Measurements from ENCODE around the gene SLC9A5.

Gene SLC9A5

DNA sequence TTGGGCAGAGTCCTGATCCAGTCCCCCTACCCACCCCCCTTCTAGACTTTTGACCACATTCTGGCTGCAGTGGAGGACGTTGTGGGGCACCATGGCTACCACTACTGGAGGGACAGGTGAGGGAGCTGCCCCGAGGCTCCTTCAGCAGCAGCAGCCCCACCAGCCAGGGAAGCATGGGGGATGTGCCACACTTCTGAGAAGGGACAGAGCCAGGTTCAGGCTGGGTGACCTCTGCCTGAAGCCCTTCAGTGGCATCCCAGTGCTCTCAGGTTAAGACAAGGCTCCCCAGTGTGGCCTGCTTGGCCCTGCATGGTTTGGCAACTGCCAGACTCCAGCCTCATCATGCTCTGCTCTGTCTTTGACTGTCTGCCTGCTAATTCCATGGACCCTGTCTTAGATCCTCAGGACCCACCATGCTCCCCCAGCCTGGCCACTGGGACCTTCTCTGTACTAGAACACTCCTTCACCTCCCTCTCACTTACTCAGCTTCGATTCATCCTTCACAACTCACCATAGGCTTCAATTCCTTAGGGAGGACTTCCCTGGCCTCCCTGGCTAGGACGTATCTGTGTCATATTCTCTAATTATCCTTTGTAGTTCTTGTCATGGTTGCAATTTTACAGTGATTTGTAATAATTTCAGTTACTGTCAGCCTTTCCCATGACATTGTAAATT, 8.8 kb downstream of the SLC9A5 start:
- no peak for DNase-seq

DNA sequence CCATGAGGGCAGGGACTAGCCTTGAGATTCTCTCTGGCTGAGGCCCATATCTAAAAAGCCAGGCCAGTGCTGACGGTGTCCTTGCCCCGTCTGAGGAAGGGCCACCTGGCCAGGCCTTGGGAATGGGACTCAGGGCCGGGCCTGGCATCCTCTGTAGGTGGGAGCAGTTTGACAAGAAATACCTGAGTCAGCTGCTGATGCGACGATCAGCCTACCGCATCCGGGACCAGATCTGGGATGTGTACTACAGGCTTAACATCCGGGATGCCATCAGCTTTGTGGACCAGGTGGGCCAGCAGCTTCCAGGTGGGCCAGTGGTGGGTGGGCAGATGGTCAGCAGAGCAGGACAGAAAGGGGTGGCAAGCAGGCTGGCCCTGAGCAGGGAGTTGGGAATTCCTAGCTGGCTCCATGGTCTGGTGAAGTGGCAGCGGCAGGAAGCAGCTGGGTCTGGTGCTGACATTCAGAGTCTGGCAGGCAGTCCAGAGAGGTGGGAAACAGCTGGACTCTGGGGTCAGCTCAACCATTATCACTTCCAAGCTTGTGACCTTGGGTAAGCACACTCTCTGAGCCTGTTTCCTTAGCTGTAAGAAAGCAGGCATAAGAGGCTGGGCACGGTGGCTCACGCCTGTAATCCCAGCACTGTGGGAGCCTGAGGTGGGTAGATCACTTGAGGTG, 9.5 kb downstream of the SLC9A5 start:
- no peak for DNase-seq

DNA sequence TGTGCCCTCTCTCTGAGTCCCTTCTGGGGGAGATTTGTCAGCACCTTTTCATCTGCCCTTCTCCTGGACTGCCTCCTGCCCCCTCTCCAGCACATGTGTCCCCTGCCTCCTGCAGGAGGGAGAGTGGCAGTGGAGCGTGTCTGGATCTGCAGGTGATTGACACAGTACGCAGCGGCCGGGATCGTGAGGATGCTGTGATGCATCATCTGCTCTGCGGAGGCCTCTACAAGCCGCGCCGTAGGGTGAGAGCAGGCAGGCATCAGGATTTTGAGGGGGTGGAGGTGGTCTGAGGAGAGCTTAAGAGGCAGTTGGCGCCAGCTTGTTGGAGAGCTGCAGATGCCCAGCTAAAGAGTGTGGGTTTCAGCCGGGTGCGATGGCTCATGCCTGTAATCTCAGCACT, 10.9 kb downstream of the SLC9A5 start:
- DNase-seq = no peak

DNA sequence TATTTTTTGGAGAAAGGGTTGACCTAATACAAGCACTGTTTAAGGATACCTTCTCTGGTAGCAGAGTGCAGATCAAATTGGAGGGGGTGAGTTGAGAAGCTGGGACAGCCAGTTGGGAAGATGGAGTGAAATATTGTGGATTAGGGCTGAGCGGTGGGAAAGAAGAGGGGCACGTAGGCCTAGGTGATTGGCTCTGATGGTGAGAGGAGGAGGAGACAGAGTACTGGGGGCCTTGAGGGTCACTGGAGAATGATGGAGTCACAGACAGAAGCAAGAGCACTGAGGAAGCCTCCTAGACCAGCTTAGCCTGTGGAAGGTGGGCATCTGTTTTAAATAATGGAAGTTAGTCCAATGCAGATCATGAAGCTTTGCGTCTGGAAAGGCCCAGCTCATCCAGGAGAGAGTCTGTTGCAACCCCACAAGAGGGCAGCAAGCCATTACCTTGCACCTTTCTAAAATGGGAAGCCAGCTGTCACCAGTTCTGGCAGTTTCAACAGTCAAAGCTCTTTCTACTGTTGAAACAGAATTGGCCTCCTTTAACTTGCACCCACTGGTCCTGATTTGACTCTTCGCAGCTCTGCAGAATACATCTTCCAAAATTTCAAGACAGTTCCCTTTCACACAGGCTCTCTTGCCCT, 11.8 kb downstream of the SLC9A5 start:
- peak; percentile 26 for DNase-seq

DNA sequence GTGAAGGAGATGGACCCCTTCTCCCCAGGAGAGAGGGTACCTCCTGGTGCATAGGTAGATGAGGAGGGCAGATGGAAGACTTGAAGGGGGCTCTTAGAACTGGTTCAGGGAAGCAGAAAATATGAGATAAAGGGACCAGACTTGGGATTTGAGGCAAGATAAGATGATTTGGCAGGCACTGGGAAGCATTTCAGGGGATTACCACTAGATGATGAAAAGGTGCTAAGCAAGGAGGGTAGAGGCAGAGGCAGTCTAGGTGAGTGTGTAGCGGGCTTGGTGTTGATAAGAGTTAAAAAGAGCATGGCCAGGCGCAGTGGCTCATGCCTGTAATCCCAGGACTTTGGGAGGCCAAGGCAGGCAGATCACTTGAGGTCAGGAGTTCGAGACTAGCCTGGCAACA, 14.4 kb downstream of the SLC9A5 start:
- DNase-seq = no peak

GRCh38 chr16:67264277-67264676, 15.5 kb downstream of the SLC9A5 start:
- no peak for DNase-seq

DNA sequence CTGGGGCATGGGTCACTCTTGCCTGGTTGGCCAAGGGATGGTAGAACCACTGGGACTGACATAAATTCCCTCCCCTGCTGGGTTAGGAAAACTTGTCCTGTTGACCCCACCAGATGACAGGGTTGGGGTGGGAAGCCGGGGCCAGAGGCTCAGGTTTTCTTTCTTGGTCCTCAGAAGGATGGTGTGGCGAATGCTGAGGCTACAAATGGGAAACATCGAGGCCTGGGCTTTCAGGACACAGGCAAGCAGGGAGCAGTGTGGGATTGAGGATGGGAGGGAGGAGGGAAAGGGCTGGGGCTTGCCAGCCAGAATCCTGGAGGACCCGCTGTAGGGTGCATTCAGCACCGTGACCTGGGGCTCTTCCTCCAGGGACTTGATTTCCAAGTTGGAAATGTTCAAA, 16.1 kb downstream of the SLC9A5 start:
- DNase-seq = no peak

DNA sequence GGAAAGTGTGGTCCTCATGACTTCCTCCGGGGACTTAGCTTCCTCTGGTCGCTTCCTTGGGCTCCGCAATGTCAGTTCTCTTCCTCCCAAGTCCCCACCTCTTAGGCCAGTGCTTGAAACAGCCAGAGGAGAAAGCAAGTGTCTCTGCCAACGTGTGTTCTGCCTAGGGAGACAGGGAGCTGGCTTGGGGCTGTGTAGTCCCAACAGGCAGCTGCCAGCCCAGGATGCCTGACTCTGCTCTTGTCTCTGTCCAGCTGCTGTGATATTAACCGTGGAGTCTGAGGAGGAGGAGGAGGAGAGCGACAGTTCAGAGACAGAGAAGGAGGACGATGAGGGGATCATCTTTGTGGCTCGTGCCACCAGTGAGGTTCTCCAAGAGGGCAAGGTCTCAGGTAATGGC, 17.1 kb downstream of the SLC9A5 start:
- no peak for DNase-seq

DNA sequence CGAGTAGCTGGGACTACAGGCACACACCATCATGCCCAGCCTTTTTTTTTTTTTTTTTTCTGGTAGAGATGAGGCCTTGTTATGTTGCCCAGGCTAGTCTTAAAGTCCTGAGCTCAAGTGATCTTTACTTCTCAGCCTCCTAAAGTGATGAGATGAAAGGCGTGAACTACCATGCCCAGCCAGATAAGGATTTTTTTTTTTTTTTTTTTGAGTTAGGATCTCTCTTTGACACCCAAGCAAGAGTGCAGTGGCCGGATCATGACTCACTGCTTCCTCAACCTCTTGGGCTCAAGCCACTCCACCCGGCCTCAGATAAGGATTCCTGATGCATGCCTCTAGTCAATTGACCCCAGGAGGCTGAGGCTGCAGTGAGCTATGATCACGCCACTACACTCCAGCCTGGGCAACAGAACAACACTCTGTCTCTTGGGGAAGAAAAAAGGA, 19.4 kb downstream of the SLC9A5 start:
- no peak for DNase-seq

- DNase-seq = no peak
Measured at GRCh38 chr16:67269766-67270165, 21.0 kb downstream of the SLC9A5 start.

- DNase-seq = no peak
Measured at GRCh38 chr16:67270931-67271338, 22.2 kb downstream of the SLC9A5 start.

DNA sequence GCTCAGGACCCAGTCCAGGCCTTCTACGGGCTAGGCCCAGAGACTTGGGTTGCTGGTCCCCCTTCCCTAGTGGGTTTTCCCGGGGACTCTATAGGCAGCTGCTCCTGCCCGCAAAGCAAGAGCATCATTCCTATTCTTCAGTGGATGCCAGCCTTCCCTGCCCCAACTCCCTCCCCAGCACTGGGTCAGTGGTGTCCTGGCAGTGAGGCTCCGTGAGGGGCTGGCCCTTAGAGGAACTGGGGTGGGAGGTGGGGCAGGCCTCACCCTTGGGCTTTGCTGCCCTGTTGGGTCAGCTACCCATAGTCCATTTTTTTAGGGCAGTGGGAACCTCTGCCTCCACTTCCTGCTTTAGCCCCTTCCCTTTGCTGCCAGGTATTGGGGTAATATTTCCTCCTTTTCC, 22.7 kb downstream of the SLC9A5 start:
- DNase-seq = no peak

GRCh38 chr16:67275321-67275720, 26.5 kb downstream of the SLC9A5 start:
- DNase-seq = no peak

DNA sequence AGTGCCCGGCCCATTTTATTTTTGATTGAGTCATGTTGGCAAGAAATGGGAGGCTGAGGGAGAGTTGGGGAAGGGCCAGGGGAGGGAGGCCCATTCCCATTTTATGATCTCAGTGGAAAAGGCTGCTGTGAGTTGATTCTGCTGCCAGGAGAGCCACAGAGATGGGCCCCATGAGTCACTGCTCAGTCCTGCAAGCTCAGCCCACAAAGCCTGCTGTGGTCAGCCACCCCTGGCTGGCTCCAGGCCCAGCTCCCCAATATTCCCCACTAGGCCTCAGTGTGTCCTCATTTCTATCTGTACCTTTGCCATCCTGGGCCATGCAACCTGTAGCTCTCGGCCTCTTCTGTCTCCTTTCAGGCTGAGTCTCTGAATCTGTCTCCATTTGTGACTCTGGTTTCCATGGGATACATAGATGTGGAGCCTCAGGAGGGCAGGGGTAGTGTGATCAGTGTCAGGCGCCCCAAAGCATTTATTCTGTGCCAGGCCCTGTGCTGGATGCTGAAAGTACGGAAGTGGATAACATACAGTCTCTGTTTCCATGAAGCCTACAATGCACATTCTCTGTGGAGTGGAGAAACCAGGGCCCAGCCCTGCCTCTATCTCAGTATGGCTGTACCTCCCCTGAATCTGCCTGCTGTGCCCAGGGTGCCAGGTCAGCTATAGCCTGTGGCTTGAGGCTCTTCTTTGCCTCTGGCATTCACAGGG, 28.7 kb downstream of the SLC9A5 start:
- no peak for DNase-seq

GRCh38 chr16:67277999-67278772, 29.4 kb downstream of the SLC9A5 start:
- no peak for DNase-seq

GRCh38 chr16:67278773-67279295, 30.1 kb downstream of the SLC9A5 start:
- peak; percentile 55 for DNase-seq

DNA sequence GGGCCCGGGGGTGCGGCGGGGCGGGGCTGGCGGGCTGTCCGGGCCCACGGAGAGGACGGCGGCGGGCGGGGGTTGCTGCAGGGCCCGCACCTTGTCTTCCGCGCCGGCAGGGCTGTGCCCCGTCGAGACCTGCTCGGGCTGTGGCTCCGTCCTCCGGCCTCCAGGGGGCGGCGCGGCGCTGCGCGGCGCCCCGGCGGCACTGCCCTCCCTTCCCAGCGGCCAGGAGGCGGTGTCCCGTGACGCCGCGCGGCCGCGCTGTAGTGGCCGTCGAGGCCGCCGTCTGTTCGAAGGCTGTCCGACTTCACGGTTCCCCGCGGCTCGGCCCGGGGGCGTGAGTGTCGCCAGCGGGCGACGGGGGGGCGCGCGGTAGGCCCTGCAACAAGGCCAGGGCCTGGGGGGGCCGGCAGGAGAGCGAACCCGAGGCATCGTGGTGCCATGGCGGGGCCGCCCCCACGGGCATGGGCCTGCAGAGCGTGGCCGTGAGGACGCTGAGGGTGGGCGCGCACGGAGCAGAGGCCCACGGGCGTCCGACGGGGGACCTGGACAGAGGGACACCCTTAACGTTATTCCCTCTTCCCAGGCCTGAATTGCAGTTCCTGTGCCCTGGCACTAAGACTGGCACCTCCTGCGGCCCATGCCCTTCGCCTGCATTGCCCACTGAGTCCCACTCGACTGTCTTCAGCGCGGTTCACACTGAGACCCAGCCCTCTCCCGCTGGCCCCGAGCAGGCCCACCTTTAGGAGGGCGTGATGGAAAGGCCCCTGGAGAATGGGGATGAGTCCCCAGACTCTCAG, 30.7 kb downstream of the SLC9A5 start, which contains the start of gene PLEKHG4:
Gene PLEKHG4, plus strand, starts transcription at position 237 of the 794 bp plus-strand sequence. Its CDS starts 513 bp downstream, at position 750.
- DNase-seq = peak; percentile 85

DNA sequence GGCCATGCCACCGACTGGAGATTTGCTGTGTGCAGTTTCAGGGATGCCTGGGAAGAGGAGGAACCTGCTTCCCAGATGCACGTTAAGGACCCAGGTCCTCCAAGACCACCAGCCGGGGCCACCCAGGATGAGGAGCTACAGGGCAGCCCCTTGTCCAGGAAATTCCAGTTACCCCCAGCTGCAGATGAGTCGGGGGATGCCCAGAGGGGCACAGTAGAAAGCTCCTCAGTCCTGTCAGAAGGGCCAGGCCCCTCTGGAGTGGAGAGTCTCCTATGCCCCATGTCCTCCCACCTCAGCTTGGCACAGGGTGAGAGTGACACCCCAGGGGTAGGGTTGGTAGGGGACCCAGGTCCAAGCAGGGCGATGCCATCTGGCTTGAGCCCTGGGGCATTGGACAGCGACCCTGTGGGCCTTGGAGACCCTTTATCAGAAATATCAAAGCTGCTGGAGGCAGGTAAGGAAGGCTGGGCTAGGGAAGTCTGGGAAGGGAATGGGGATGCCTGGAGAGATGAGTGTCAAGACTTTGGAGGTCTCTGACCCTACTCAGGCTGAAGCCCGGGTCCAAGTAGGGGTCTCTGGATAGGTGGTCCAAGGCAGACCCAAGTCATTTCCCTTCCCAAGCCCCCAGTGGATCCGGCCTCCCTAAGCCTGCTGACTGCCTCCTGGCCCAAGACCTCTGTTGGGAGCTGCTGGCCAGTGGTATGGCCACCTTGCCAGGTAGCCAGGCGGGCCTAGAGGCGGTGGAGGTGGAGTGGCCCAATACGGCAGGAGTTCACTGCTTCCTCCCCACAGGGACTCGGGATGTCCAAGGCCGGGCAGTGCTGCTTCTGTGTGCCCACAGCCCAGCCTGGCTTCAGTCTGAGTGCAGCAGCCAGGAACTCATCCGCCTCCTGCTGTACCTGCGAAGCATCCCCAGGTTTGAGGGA, 31.6 kb downstream of the SLC9A5 start:
- no peak for DNase-seq

DNA sequence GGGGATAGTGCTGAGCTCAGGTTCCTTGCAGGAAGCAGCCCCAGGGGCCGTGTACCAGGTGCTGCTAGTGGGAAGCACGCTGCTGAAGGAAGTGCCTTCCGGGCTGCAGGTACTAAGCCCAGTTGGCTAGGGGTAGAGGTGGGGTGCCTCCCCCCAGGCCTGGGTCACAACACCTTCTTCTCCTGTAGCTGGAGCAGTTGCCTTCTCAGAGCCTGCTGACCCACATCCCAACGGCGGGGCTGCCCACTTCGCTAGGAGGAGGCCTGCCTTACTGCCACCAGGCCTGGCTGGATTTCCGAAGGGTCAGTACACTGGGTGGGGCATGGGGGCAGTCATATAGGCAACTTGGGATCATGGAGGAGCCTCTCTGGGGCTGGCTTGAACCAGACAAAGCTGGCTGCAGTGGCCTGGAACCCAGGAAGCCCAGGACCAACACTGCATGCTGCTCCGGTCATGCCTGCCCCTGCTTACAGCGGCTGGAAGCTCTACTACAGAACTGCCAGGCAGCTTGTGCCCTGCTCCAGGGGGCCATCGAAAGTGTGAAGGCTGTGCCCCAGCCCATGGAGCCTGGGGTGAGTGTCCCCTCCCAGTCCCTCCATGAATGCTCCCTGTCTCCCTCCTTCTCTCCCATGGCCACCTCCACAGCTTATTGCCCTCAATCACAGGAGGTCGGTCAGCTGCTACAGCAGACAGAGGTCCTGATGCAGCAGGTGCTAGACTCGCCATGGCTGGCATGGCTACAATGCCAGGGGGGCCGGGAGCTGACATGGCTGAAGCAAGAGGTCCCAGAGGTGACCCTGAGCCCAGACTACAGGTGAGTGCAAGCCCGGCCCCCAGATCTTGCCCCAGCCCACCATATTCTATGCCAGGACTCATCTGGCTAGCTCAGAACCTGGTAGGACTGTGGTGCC, 33.0 kb downstream of the SLC9A5 start:
- no peak for DNase-seq
